ENCODE results near the gene FAXDC2. TPM values are rescaled to one million over a fixed set of nuclear protein-coding genes. Genes with fewer than 3 reads are reported as not detected.

FAXDC2 gene
- total RNA-seq, 2 donors from 2014 or later, result 0.43 TPM; not detected in 1

DNA sequence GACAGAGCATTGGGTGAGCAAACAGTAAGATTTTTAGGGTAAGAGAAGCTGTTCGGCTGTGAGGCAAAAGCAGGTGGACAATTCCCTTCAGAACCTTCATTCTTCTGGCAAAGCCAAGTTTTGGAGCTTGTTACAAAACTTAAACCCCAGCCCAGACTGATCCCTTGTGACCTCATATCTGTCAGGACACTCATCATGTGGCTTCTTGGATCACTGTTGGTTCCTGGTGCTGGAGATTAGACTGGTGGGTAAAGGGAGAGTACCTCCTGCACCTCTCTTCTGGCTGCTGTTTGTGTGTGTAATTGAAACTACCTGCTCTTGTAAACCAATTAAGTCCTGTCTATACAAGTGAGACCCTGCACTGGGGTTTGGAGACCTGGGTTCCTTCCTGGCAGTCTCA, 74.2 kb downstream of the FAXDC2 start:
- ATAC-seq (replicated peaks in 1 of 2) (peak in 1 of 2 donors; percentile 38), DNase-seq (no peak)
- Mint-ChIP-seq H3K4me3 (no peak overlapping the region), H3K4me1 (ENCODE audit: low read depth) (peaks cover 63% of the 10 kb centered on the region), H3K27ac (peak overlapping the region; percentile 56), H3K27me3 (ENCODE audit: low read depth) (no peaks in the 10 kb centered on the region), H3K9me3 (no peaks in the 10 kb centered on the region), H3K36me3 (ENCODE audit: insufficient read depth in 2 of 2) (peaks cover 0 to 3% of the 10 kb centered on the region in 2 donors)

DNA sequence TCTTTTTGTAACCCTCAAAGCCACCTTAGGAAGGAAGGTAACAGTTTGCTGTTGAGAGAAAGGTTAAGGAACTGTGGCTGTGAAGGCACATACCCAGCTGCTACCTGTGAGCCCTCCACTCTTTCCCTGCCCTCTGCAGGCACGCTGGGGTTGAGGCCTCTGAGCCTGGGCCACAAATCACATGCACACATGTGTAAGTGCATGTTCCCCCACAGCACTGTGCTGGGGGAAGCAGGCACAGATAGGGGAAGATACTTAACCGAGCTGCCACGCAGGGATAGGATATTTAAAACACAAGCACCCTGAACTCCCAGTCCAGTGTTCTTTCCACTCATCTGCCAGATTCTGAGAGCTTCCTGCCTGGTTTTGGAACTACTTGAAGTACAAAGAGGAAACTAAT, 77.1 kb downstream of the FAXDC2 start:
- DNase-seq, result no peak
- H3K36me3 Mint-ChIP-seq (ENCODE audit: insufficient read depth in 2 of 2), result peaks cover 0 to 7% of the 10 kb centered on the region in 2 donors
- no peaks in the 10 kb centered on the region for H3K9me3 Mint-ChIP-seq
- H3K4me3 Mint-ChIP-seq, result no peak overlapping the region
- peaks cover 64% of the 10 kb centered on the region for H3K4me1 Mint-ChIP-seq (ENCODE audit: low read depth)
- no peaks in the 10 kb centered on the region for H3K27me3 Mint-ChIP-seq (ENCODE audit: low read depth)
- no peak for ATAC-seq (replicated peaks in 1 of 2)
- peak overlapping the region; percentile 60 for H3K27ac Mint-ChIP-seq

DNA sequence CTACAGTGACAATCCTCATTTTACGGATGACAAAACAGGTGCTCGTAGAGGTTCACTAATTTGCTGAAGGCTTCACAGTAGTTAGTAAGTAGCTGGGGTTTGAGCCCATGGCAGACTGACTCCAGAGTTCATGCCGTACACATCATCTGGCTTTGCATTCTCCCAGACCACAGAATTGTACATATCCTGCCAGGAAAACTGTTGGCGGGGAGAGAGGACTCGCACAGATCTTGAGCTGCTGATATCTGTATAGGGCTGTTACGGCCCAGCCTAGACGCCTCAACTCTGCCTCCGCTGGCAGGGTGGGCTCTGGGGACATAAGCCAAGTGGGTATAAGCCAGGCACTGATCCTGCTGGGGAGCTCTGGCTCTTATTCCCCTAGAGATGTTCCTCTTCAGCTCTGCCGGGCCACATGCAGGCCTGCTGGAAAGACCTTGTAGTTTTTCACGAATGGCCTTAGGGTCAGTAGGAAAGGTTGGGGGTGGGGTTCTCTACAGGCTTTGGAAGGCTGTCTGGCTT, 79.0 kb downstream of the FAXDC2 start:
- H3K4me1 Mint-ChIP-seq (ENCODE audit: low read depth), result peaks cover 76% of the 10 kb centered on the region
- peaks cover 0 to 12% of the 10 kb centered on the region in 2 donors for H3K36me3 Mint-ChIP-seq (ENCODE audit: insufficient read depth in 2 of 2)
- no peak overlapping the region for H3K27ac Mint-ChIP-seq
- H3K27me3 Mint-ChIP-seq (ENCODE audit: low read depth), result no peaks in the 10 kb centered on the region
- H3K9me3 Mint-ChIP-seq, result no peaks in the 10 kb centered on the region
- DNase-seq, result no peak
- ATAC-seq (replicated peaks in 1 of 2), result no peak
- H3K4me3 Mint-ChIP-seq, result no peak overlapping the region

DNA sequence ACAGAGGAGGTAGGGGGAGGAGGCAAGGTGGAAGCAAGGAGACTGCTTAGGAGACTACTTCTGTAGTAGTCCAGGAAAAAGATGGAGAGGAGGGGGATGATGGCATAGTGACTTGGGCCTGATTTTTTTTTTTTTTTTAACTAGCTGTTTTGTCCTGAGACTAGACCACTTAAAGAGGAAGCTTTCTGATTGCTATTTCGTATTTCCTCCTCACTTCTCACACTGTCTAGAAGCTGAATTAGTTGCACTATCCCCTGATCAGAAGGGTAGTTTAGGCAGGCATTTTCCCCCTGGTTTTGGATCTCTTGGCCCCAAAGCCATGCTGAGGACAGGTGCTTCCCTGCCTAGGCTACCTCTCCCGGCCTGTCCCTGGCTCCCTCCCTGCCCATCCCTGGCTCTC, 80.3 kb downstream of the FAXDC2 start:
- H3K27me3 Mint-ChIP-seq (ENCODE audit: low read depth), result no peaks in the 10 kb centered on the region
- H3K36me3 Mint-ChIP-seq (ENCODE audit: insufficient read depth in 2 of 2), result peaks cover under 1 to 12% of the 10 kb centered on the region in 2 donors
- no peaks in the 10 kb centered on the region for H3K9me3 Mint-ChIP-seq
- H3K4me3 Mint-ChIP-seq, result peak overlapping the region in 1 of 2 donors; percentile 23
- H3K27ac Mint-ChIP-seq, result peak overlapping the region; percentile 93
- H3K4me1 Mint-ChIP-seq (ENCODE audit: low read depth), result peaks cover 83% of the 10 kb centered on the region
- no peak for DNase-seq
- no peak for ATAC-seq (replicated peaks in 1 of 2)

Other genes with a start within 250 kb of the FAXDC2 start
- 100 to 1,000 TPM; 248 to 266 TPM for gene LARP1, start 95.2 kb downstream of the FAXDC2 start, total RNA-seq
- gene CNOT8, start 8.0 kb upstream of the FAXDC2 start, total RNA-seq, result 10 to 100 TPM; 59.3 to 63.8 TPM
- gene GEMIN5, start 87.6 kb upstream of the FAXDC2 start, total RNA-seq, result 10 to 100 TPM; 14.4 to 15.8 TPM
- gene MRPL22, start 90.5 kb upstream of the FAXDC2 start, total RNA-seq, result 10 to 100 TPM; 67.5 to 78.0 TPM
- under 1 TPM in 1 of 2 donors, not detected in 1; 0.30 TPM for gene KIF4B, start 163.2 kb upstream of the FAXDC2 start, total RNA-seq

Measured in activated T-cell treated with anti-CD3 and anti-CD28 coated beads, Interleukin-2, amount 50 U/mL, for 72 hours (primary cell).